Suprapubic skin (tissue), 4 donors: Measurements from ENCODE around the gene MAG. TPM values are rescaled to one million over a fixed set of nuclear protein-coding genes. Genes with fewer than 3 reads are reported as not detected.
A peak's percentile ranks its signal among the peaks of the same experiment; 100 is the strongest.
"Not testable (repeated sequence)": the region's sequence is repeated elsewhere in the genome, so short reads cannot be mapped to it uniquely, and the experiment has no call there.

ENCODE experiments used
- DNase-seq, 2 donors: peaks; one replicate each; pipeline ENCODE4 v3.0.0-alpha.2; 2019; ENCODE audit warnings: low spot score in 2 of 2
- H3K27ac ChIP-seq: fragments of 200-600 bp; sonication (generic); one replicate; pipeline ENCODE4 v1.5.1; 2019
- H3K27me3 ChIP-seq: fragments of 200-600 bp; sonication (generic); one replicate; pipeline ENCODE4 v1.5.1; 2019
- H3K36me3 ChIP-seq: fragments of 200-600 bp; sonication (generic); one replicate; pipeline ENCODE4 v1.5.1; 2019
- H3K4me1 ChIP-seq: fragments of 200-600 bp; sonication (generic); one replicate; pipeline ENCODE4 v1.5.1; 2019
- H3K4me3 ChIP-seq: fragments of 200-600 bp; sonication (generic); one replicate; pipeline ENCODE4 v1.5.1; 2019; ENCODE audit warnings: mild to moderate bottlenecking
- H3K9me3 ChIP-seq: fragments of 200-600 bp; sonication (generic); one replicate; pipeline ENCODE4 v1.5.1; 2019
- EP300 ChIP-seq: sonication (generic); formaldehyde crosslinking; IDR thresholded peaks from one replicate; pipeline ENCODE4 v1.6.1; 2017; ENCODE audit warnings: antibody characterized with exemption
- POLR2A ChIP-seq, 2 donors: fragments of 450-650 bp; IDR thresholded peaks; one replicate each; pipeline ENCODE4 v1.6.1; 2017; ENCODE audit warnings: antibody characterized with exemption in 2 of 2, mild to moderate bottlenecking in 2 of 2, moderate library complexity in 2 of 2
- POLR2AphosphoS5 ChIP-seq, 3 donors: sonication (generic); formaldehyde crosslinking; IDR thresholded peaks; one replicate each; pipeline ENCODE4 v1.6.1; 2017; ENCODE audit warnings: antibody characterized with exemption in 3 of 3
- WGBS: methylation state at CpG from one replicate; pipeline ENCODE4 v1.1.5; 2018; 5-methylcytosine and 5-hydroxymethylcytosine counted together
- total RNA-seq, 4 donors: library from RNA; depleted of rRNA; stranded (reverse); fragments of >200 nt; gene quantifications; one replicate each; pipeline ENCODE4 v1.1.0, GENCODE V29; 2016
- TF ChIP-seq, protein P1 (sequence below), 2 donors: fragments of 200-600 bp in 1 of 2; fragments of 450-650 bp in 1 of 2; sonication (generic) in 1 of 2; IDR thresholded peaks; one replicate each; pipeline ENCODE4 v1.5.1; 2016 to 2019; ENCODE audit warnings: antibody characterized with exemption in 2 of 2, mild to moderate bottlenecking in 1 of 2, moderate library complexity in 1 of 2

Gene MAG
- total RNA-seq, 4 donors from 2014 or later, result not detected

DNA sequence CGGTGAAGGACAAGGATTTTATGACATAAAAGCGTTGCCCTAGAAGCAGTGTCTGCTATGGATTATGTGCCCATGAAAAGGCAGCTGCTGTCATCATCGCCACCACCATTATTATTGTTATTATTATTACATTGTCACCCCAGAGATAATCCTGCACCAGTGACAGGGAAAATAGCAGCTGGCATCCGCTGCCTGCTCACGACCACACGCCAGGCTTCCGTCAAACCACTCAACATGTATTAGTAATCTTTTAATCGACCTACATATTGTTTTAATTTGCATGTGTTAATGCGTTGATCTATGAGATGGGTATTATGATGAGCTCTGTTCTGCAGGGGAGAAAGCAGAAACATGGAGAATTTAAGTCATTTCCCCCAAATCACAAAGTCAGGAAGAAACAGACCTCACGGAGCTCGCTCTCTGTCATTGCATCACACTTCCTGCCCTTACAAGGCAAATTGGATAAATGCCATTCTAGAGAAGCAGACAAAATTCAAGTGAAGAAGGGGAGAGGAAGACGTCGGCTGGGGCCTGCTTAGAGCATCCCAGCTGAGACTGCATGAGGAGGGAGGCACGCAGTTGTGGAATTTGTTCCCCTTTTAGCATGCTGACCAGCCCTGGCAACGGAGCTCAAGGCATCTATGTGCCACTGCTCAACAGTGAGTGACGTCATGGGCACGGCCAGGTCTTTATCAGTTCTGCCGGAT, 66.1 kb downstream of the MAG start, which contains the start of gene FFAR3:
Gene FFAR3 (plus strand): TSS at position 594 of the 707 bp plus-strand sequence. CDS start 431 bp downstream, outside the sequence.
- H3K4me1 ChIP-seq, result peaks cover 11% of the 10 kb centered on the region
- peak; percentile 8 to 68 for DNase-seq
- H3K36me3 ChIP-seq, result no peaks in the 10 kb centered on the region
- H3K4me3 ChIP-seq, result no peak within 1 kb of the TSS
- H3K9me3 ChIP-seq, result no peaks in the 10 kb centered on the region
- TF ChIP-seq, protein P1, sequence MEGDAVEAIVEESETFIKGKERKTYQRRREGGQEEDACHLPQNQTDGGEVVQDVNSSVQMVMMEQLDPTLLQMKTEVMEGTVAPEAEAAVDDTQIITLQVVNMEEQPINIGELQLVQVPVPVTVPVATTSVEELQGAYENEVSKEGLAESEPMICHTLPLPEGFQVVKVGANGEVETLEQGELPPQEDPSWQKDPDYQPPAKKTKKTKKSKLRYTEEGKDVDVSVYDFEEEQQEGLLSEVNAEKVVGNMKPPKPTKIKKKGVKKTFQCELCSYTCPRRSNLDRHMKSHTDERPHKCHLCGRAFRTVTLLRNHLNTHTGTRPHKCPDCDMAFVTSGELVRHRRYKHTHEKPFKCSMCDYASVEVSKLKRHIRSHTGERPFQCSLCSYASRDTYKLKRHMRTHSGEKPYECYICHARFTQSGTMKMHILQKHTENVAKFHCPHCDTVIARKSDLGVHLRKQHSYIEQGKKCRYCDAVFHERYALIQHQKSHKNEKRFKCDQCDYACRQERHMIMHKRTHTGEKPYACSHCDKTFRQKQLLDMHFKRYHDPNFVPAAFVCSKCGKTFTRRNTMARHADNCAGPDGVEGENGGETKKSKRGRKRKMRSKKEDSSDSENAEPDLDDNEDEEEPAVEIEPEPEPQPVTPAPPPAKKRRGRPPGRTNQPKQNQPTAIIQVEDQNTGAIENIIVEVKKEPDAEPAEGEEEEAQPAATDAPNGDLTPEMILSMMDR (IDR thresholded peaks at IDR 0.05), result no peak
- TF ChIP-seq POLR2AphosphoS5 (IDR thresholded peaks at IDR 0.05), result no peak
- TF ChIP-seq POLR2A (IDR thresholded peaks at IDR 0.05), result no peak
- no peak for TF ChIP-seq EP300
- 29% methylated on average over 18 of the region's 18 CpGs for WGBS
- no peak within 1 kb of the TSS for H3K27ac ChIP-seq
- peaks cover 25% of the 10 kb centered on the region for H3K27me3 ChIP-seq

DNA sequence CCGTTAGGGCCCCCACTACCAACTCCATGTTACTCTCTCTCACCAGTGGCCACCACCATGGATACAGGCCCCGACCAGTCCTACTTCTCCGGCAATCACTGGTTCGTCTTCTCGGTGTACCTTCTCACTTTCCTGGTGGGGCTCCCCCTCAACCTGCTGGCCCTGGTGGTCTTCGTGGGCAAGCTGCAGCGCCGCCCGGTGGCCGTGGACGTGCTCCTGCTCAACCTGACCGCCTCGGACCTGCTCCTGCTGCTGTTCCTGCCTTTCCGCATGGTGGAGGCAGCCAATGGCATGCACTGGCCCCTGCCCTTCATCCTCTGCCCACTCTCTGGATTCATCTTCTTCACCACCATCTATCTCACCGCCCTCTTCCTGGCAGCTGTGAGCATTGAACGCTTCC, 66.9 kb downstream of the MAG start:
- DNase-seq, result peak; percentile 5 to 41
- H3K9me3 ChIP-seq, H3K36me3 ChIP-seq, H3K4me3 ChIP-seq, H3K27ac ChIP-seq, H3K4me1 ChIP-seq: not testable (repeated sequence)
- 70% methylated on average over 4 of the region's 16 CpGs for WGBS
- H3K27me3 ChIP-seq, result peaks cover 23% of the 10 kb centered on the region

DNA sequence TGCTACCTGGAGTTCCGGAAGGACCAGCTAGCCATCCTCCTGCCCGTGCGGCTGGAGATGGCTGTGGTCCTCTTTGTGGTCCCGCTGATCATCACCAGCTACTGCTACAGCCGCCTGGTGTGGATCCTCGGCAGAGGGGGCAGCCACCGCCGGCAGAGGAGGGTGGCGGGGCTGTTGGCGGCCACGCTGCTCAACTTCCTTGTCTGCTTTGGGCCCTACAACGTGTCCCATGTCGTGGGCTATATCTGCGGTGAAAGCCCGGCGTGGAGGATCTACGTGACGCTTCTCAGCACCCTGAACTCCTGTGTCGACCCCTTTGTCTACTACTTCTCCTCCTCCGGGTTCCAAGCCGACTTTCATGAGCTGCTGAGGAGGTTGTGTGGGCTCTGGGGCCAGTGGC, 67.4 kb downstream of the MAG start:
- peak; percentile 22 to 52 for DNase-seq
- WGBS, result 76% methylated on average over 4 of the region's 21 CpGs
- peaks cover 23% of the 10 kb centered on the region for H3K27me3 ChIP-seq
- H3K4me3 ChIP-seq, H3K36me3 ChIP-seq, H3K27ac ChIP-seq, H3K9me3 ChIP-seq, H3K4me1 ChIP-seq: not testable (repeated sequence)

GRCh38 chr19:35360081-35360480, 68.1 kb downstream of the MAG start:
- H3K27ac ChIP-seq, H3K4me3 ChIP-seq, H3K36me3 ChIP-seq, H3K9me3 ChIP-seq, H3K4me1 ChIP-seq: not testable (repeated sequence)
- WGBS, result no CpG with 5 or more reads among the region's 5 CpGs
- peaks cover 20% of the 10 kb centered on the region for H3K27me3 ChIP-seq
- peak; percentile 14 to 29 for DNase-seq

DNA sequence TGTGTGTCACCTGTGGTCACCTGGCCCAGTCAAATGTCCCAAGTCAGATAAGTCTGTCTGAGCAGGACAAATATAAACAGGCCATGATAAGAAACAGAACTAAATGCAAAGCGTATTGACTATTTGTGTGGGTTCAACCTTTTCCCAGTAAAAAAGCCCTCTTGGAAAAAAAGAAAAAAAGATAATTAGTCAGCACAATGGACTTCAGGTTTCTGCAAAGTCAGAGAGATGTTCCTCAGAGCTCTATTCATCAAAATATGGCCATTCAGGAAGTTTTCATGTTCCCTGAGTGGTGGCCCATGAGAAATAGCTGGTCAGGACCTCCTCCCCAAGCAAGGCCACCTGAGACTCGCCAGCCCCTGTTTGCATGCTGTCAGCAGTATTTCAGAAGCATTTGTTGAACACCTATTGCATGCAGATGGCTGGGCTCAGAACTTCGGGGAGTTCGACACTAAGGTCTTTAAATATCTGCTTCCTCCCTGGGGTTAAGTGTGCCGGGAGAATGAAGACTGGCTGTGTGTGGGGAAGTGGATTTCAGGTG, 69.0 kb downstream of the MAG start:
- peak; percentile 16 to 44 for DNase-seq
- Histone ChIP-seq H3K27ac (no peak overlapping the region), H3K9me3 (no peaks in the 10 kb centered on the region), H3K36me3 (no peaks in the 10 kb centered on the region), H3K4me1 (peaks cover 9% of the 10 kb centered on the region), H3K4me3 (no peak overlapping the region), H3K27me3 (peaks cover 12% of the 10 kb centered on the region)
- WGBS, result 46% methylated on average over 4 of the region's 5 CpGs
- TF ChIP-seq POLR2A (IDR thresholded peaks at IDR 0.05), result no peak
- TF ChIP-seq, protein P1 (IDR thresholded peaks at IDR 0.05), result no peak
- TF ChIP-seq EP300, result no peak
- no peak for TF ChIP-seq POLR2AphosphoS5 (IDR thresholded peaks at IDR 0.05)

DNA sequence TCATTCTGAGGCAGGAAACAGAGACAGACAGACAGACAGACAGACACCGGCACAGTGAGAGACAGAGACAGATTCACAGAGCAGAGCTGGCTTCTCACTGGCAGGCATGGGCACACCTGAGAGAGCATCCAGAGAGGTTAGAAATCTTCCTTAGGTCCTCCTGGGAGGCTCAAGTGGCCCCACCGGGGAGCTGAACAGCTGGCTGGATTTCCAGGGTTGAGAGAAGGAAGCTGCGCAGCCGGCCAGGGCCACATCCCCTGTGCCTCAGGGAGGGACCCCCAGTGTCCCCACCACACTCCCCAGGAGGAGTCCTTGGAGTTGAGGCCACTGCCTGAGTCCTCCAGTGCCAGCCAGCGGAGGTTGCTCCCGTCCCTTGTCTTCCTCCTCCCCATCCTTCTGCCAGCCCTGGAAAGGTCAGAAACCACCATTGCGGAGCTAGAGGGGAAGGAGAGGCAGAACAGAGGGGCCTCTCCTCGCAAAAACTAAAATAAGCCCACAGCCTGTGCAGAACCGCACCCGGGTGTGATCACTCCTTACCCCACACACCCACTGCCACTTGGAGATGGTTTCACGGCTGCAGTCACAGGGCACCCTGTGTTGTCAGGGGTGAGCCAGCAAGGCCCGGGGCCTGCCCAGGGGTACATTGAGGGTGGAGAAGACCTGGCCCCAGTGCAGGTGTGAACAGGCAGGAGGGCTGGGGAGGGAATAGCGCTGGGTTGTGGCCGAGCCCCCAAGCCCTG, 70.5 kb downstream of the MAG start:
- no peak overlapping the region for H3K27ac ChIP-seq
- TF ChIP-seq EP300 (no peak), POLR2AphosphoS5 (IDR thresholded peaks at IDR 0.05) (no peak), POLR2A (IDR thresholded peaks at IDR 0.05) (no peak)
- TF ChIP-seq, protein P1 (IDR thresholded peaks at IDR 0.05), result no peak
- peak in 1 of 2 donors; percentile 53 for DNase-seq
- WGBS, result 55% methylated on average over 8 of the region's 14 CpGs
- H3K4me3 ChIP-seq, result no peak overlapping the region
- H3K27me3 ChIP-seq, result peaks cover 8% of the 10 kb centered on the region
- H3K4me1 ChIP-seq, result peaks cover 9% of the 10 kb centered on the region
- no peaks in the 10 kb centered on the region for H3K36me3 ChIP-seq
- no peaks in the 10 kb centered on the region for H3K9me3 ChIP-seq
